ENCODE data around the gene MNT.

MNT gene

DNA sequence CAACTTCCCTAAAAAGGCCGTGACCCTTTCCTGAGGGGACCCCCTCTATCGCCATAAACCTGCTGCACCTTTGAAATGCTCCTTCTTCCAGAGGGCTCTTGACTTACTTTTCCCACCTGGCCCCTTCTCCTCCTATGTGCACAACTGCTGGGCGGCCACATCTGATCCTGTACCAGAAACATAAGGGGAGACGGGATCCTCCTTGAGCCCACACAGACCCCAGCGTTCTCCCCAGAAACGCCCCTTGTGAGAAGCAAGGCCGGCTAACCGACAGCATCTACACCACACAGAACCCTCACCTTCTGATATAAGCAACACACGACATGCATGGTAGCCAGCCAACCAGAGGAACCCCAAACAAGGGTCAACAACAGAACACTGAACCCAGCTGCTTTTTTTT lies 14.2 kb upstream of the MNT start:
- no peak for DNase-seq (ENCODE audit: low spot score)

DNA sequence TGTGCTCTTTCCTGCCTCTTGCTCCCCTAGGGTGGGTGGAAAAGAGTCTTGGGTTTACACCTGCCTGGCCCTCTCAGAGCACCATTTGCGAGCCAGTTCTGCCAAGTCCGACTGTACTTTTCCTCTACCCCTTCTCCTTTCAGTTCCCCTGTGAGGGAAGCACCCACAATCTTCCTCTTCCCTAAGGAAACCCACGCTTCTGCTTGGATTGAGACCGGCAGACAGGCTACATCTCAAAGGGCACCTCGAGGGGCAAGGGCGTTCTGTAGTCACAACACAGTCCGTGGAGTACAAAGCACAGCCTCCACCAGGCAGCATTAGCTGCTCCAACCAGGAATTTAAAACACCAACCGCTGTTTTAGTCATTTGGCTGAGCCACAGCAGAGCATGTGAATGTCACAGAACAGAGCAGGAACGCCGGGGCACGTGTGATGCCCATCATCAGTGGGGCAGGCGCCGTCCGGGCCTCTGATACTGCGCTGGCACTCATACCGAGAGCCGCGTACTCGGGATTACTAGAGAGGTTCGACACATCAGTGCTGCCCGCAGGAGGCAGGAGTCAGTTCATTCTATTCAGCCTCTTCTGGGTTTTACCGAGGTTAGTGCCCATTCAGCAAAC lies 13.7 kb upstream of the MNT start:
- no peak for DNase-seq (ENCODE audit: low spot score)

DNA sequence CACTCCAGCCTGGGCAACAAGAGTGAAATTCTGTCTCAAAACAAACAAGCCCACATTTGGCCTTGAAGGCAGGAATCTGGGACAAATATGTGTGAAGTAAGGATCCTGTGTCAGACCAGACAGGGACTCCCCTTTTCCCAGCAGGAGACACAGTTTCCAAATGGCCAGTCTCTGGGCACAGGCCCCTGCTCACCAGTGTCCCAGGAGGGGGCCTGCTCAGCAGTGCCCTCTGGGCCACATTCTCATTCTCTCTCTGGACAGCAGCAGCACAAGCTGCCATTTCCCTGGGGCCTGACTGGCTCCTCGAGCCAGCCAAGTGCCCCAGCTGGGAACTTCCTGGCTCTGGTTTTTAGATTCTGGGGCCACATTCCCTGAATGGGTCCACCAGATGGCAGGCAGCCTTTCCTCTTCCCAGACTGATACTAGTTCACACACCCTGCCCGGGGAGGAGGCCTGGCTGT lies 11.7 kb upstream of the MNT start:
- no peak for DNase-seq (ENCODE audit: low spot score)

DNA sequence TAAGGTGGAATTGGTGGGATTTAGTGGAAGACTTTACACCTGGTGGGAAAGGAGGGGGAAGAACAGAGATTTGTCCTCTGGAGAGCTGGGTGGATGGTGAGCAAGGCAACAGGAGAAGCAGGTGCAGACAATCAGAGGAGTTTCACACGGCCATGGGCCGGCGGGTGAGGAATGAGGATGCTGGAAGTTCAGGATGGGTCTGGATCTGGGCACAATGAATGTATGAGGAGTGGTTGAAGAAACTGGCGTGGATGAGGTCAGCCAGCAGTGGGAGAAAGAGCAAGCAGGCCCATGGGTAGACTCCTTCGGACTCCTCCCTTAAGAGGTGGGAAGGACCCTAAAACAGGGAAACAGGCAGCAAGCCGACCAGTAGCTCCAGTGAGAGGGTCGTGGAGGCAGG lies 10.1 kb upstream of the MNT start:
- no peak for DNase-seq (ENCODE audit: low spot score)

DNA sequence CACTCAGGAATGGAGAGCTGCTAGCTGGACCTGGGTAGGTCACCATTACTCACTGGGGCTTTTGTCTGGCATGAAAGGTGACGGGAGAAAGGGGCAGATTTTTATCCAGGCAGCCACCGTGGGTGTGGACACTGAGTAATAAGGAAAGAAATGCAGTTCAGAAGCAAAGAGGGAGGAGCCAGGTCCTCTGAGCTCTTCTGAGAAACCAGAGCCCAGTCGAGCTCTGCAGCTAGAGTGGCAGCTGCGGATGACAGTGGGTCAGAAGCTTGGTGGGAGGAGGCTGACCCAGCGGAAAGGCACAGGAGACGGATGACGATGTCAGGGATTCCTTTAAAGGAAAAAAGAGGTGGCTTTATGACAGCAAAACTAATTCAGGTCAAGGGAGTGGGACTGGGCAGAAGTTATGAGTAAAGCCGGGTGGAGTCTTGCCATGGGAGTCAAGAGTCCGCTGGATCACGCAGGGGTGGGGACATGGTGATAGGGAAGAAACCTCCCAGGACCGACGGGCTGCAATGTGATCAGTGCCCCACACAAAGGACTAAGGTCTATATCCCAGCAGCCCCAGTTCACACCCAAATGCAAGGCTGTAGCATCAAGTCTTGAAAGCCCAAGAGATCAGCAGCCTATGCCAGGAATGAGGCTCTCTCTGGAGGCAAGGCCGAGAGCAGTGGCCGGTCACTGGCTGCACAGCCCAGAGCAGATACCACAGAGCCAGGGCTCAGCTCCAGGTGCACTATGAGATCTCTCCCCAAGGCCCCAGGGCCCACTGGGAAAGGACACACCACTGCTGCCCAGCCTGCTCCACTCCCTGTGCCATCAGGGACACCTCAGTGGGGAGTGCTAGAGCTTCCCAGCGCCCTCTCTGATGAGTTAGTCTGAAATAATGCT lies 6.3 kb upstream of the MNT start:
- peak; percentile 95 for DNase-seq (ENCODE audit: low spot score)

DNA sequence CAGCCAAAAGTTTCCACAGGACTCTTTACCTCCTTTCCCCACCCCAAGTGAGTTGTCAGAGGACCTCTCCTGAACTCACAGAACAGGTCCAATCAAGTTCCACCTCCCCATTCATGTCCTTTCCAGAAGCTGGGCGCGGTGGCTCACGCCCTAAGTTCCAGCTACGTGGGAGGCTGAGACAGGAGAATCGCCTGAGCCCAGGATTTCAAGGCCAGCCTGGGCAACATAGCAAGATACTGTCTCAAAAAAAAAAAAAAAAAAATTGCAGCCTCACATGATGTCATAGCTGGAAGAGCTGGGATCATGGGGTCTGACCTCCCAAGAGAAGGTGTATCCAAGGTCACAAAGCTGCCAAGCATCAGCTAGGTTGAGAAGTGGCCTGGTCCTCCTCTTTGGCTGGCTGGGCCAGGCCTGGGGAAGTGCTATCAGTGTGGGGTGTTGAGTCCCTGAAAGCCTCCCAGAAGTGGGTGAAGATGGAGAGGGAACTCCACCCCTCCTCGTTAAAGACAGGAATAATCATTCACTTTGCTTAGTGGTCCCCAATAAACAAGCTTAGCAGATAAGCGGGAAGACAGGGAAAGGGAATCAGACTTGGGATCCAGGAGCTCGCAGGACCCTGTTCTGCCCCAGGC lies 5.5 kb upstream of the MNT start:
- DNase-seq (ENCODE audit: low spot score), result no peak

DNA sequence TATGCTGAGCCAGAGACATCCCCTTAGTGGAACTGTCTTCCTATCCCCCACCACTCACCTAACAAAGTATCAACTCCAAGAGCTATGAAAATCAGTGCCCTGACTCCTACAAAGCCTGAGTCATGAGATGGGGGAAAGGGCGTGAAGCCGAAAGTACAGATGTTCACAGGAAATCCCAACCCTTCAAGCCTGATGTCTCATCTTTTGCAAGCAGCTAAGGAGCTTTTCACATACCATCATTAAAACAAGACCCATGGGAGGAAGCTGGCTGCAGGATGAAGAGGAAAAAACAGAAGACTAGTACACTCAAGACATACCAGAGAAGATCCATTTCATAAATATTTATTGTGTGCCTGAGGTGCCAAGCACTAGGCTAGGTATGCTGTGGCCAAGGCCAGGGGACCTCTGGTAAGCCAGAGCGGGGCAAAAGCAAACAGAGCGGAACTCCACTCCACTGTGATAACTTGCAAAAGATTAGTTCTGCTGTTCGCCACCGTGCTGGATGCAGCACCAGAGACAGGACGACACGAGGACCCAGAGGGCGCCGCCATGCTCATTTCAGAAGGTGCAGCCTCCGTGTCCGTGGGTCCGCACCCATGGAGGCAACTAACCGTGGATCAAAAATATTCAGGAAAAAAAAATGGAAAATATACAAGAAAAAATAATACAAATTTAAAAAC lies 4.5 kb upstream of the MNT start:
- peak; percentile 89 for DNase-seq (ENCODE audit: low spot score)

DNA sequence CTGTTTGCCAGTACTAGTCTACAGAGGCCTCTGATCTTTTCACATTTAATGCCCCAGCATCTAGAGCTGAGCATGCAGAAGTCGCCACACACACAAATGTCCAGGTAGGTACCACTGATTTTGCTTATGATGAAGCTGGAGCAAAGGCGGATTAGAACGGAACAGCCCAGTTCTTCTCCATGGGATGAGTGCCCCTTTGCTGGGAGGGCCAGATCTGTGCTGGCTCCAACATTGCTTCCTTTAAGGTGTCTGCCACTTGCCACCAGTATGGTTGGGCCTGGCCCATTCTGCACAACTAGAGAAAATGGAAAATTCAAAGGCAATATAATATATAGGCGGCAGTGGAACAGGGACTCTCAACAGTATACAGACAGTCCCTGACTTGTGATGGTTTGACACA lies 2.2 kb upstream of the MNT start:
- no peak for DNase-seq (ENCODE audit: low spot score)

DNA sequence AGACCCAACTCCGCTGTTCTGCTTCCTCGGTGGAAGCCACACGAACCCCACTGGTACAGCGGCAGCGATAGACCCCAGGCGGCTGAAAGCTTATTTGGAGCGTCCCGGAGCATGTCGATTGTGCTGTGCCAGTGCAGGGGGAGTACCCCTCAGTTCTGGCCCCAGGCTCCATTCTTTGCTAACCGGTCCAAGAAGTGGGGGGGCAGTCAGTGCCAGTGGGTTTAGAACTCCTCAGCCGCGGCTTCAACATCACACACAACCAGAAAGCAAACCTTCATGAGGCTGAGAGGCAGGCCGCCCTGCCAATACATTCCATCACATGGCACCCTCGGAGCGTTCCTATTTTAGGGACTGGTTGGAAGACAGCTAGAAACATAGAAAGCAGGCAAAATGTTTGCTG lies 1.7 kb upstream of the MNT start:
- no peak for DNase-seq (ENCODE audit: low spot score)

DNA sequence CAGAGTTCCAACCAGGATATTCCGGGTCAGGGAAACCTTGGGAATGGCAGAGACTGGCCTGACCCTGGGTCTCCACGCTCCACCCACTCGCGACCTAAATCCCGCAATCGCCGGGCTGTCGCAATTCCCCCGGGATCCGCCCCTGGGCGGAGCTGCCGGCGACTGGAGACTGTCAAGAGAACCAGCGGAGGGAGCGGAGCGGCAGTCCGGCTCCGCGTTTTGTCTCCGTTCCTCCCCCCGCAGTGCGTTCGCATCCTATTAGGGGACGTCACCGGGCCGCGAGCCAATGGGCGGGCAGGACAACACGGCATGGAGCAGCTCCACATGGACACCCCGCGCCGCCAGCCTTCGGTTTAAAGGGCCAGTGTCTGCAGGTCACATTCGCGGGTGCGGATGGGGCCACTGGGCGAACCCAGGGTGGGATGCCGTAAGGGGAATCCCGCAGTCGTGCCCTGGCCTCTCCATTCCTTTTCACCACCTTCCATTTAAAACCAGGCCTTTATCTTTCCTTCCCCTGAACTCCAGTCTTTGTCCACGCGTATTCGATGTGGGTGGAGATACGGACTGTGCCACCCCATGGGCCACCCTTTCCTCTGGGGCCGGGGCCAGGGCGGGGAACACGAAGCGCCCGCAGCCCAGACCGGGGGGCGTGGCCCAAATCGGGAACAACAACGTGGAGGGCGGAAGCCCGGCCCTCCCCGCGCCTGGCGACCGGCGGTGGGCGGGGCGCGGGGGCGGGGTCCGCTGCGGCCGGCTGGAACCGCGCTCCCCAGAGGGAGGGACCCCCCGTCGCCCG lies 764 bp upstream of the MNT start:
- peak; percentile 100 for DNase-seq (ENCODE audit: low spot score)

DNA sequence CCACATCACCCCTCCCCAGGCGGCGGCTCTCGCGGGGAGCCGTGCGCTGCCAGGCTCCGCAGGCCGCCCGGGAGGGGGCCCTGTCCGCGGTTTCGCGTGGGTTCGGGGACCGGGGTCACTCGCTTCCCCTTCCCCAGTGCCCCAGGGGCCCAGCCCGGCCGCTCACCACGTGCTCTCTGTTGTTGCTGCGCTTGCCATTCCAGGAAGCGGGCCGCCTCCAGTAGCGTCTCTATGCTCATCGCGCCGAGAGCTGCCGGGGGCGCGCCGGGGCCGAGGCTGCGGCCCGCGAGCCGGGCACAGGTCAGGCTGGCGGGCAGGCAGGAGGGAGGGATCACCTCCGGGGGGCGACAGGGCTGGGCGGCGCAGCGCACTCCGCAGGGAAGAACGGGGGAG lies 390 bp downstream of the MNT start:
- peak; percentile 65 for DNase-seq (ENCODE audit: low spot score)

DNA sequence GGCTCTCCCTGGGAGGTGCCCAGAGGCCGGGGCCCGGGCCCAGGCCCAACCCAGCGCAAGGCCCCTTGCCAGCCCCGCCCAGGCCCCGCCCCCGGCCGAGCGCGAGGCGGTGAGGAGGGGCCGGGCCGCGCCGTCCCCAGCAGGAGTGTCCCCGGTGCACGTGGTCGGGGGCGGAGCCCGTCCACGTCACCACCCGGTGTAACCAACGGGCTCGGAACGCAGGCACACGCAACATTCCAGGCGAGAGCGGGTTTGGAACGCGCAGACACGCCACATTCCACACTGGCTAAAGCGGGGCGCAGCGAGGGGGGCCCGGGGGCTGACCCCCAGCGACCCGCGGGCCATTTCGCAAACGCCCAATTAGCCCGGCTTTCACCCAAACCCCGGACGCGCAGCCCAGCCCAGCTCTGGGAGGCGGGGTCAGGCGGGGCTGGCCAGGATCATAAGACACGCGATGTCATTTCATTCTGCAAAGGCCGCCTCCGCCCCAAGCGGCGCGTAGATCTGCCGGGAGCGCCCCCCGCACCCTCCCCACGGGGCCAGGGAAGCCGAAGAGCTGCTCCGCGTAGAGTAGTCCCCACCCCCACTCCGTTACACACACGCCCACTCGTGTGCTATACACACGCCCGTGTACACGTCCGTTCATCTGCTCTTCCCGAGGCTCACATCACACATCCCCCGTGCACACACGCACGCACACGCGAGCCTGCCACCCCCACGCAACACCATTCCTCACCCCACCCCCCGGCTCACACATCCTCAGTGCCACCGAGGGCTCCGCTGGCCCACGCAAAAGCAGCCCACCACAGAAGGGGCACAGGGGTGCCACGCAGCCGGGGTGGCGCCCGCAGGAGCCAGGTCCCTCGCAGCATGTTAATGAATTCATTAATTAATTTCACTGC lies 1.0 kb downstream of the MNT start:
- DNase-seq (ENCODE audit: low spot score), result peak; percentile 98

DNA sequence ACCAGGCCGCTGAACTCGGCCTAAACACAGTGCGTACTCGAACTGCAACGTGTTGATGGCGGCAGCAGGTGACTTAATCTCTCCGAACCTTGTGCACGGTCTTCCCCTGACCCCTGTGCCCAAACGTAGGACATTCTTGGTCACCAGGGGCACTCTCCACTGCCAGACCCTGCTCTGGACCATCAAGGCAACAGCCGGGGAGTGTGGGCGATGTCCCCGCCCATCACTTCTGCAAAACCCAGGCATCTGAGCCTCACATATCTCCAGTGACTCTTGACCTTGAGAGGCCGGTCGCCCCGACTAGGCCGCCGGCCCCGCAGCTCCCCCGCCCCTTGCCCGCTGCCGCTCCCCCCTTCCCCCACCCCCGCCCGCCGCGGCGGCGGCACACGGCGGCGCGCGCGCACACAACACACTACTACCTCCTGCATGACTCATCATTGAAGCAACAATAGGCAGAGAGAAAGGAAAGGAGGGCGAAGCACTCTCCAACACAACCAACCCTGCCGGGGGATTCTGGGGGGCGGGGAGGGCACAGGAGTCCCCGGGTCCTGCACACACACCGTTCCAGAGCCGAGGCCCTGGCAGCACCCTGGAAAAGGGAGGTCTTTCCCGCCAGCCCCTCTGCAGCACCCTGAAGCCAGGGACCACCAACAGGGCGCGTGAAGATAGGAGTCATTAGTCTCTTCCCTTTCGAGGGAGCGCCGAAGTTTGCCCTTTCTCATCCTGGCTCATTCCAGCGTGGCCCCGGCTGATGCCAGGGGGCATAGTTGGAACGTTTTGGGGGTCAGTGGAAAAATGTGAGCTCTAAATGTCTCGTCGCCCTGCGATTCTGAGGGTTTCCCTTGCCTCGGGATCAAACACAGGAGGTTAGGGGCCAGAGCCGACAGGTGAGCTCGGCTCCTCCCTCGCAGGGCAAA lies 1.9 kb downstream of the MNT start:
- peak; percentile 83 for DNase-seq (ENCODE audit: low spot score)

DNA sequence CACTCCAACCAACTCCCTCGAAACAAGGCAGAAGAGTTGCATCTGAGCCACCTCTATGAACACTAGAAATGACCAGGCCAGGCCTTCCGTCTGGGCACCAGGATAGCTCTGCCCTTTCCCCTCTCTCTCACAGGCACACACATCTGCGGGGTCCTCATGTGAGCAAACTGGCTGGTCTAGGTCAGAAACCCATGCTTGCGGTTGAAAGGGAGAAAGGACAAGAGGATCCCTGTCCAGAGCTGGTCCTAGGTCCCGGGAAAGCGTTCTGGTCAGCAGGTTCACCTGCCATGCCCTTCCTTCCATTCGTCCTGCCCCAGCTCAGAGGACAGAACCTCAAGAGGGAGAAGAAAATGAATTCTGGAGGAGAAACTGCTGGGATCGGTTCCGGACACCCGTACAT lies 2.7 kb downstream of the MNT start:
- DNase-seq (ENCODE audit: low spot score), result no peak

DNA sequence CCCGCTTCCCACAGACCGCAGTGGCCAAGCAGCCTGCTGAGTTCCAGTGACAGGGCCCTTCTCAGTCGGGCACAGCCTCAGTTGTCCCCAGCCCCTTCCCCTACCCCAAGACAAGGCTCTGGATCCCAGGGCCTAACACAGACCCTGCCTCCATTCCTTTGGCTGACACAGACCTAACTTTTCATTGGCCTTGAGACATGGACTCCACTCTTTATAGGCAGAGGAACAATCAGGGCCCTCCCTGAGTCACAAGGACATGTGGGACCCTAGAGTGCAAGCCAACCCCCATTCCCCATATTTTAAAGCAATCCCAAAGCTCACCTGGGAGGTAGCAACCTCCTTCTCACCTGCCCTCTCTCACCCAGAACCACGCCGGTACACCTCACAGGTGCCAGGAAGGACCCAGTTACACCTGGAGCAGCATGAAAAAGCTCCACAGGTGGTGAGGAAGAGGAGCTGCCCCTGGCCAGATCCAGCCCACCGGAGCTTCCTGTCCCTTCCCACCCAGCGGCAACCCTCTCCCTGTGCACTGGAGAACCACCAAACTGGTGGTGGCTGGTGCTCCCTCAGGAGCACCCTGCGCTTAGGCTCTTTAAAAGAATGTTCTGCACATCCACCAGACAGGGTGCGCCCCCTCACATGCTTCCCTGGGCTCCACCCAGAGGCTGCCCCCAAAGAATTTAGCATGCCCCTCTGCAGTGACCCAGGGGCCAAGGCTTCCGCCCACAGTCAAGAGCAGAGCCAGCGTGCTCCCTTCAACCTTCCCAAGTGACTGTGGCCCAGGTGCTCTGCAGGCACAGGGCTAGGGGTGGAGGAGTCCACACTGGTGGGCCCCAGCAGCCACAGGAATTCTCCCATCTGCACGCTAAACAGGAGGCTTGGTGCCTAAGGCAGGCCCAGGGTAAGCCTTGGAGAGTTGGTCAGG lies 3.4 kb downstream of the MNT start:
- DNase-seq (ENCODE audit: low spot score), result no peak

DNA sequence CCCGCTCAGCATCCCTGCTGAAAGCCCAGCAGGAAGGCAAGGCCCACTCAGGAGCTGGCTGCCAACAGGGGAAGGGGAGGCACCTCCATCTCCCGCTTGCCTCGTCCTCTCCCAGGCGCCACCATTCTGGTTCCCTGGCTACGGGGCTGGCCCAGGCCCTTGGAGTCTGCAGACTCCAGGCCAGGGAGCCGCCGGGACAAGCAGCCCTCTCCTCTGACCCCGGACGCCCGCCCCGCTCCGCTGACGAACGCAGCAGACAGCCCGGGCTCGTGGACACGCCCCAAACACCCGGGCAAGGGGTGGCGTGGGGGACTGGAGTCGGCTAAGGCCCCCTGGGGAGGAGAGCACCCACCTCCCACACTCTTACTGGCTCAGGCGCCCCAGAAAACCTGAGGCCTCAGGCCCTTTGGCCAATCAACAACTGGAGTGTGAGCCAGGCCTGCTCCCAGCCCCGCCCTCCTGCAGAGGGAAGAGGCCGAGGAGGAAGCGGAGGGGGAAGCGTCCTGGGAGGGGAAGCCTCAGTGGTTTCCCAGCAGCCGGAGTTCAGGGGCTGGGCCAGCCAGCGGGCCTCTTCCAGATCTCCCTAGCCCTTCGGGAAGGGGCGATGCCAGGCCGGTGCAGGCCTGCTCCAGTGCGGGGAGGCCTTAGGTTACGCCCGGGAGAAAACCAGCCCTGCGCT lies 4.2 kb downstream of the MNT start:
- DNase-seq (ENCODE audit: low spot score), result peak; percentile 98

DNA sequence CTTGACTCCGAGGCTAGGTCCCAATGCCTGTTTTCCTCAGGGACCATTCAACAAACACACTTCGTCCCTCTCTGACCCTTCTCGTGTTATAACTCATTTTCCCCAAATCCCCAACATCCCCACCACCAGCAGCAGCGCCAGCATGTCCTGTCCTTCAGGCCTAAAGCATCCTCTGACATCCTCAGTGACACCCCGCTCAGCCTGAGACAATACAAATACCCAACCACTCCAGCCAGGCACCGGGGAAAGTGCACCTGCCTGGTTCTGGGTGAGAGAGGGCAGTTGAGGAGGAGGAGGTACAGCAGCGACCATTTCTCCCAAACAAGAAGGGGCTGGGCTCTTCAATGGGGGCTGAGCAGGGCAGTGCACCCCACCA lies 4.7 kb downstream of the MNT start:
- no peak for DNase-seq (ENCODE audit: low spot score)
